ENCODE results near the gene IL37.

IL37 gene

GRCh38 chr2:112910865-112911264, at the start of gene IL37:
TSS of gene IL37 (plus strand) at chr2:112911165. CDS start at chr2:112913013, 1,848 bp downstream.
- no peak for DNase-seq

- no peak for DNase-seq
Measured at GRCh38 chr2:112864072-112864471, 46.9 kb upstream of the IL37 start.

GRCh38 chr2:112866128-112866835, 44.7 kb upstream of the IL37 start:
- DNase-seq: no peak

- no peak for DNase-seq
Measured at GRCh38 chr2:112867701-112868631, 43.0 kb upstream of the IL37 start.

GRCh38 chr2:112869258-112869842, 41.6 kb upstream of the IL37 start:
- no peak for DNase-seq

GRCh38 chr2:112870841-112871835, 39.8 kb upstream of the IL37 start:
- peak; percentile 26 for DNase-seq

GRCh38 chr2:112876257-112876970, 34.6 kb upstream of the IL37 start:
- DNase-seq: no peak

GRCh38 chr2:112876971-112877361, 34.0 kb upstream of the IL37 start:
- no peak for DNase-seq

GRCh38 chr2:112877423-112877822, 33.5 kb upstream of the IL37 start:
- DNase-seq: no peak

- no peak for DNase-seq
Measured at GRCh38 chr2:112879491-112880041, 31.4 kb upstream of the IL37 start.

- no peak for DNase-seq
Measured at GRCh38 chr2:112880091-112880531, 30.9 kb upstream of the IL37 start.

- no peak for DNase-seq
Measured at GRCh38 chr2:112880696-112881095, 30.3 kb upstream of the IL37 start.

GRCh38 chr2:112881217-112881985, 29.6 kb upstream of the IL37 start:
- peak; percentile 65 for DNase-seq

GRCh38 chr2:112883669-112884068, 27.3 kb upstream of the IL37 start:
- DNase-seq: no peak

- peak; percentile 52 for DNase-seq
Measured at GRCh38 chr2:112884869-112885505, 26.0 kb upstream of the IL37 start.

- DNase-seq: no peak
Measured at GRCh38 chr2:112885506-112885902, 25.5 kb upstream of the IL37 start.

- DNase-seq: no peak
Measured at GRCh38 chr2:112886291-112886690, 24.7 kb upstream of the IL37 start.

GRCh38 chr2:112887964-112888749, 22.8 kb upstream of the IL37 start:
- DNase-seq: no peak

- DNase-seq: no peak
Measured at GRCh38 chr2:112889976-112890375, 21.0 kb upstream of the IL37 start.
